ENCODE measurements around the gene QSOX2.

The QSOX2 gene

GRCh38 chr9:136255166-136255538, 9.5 kb upstream of the QSOX2 start:
- H3K4me3 ChIP-seq (ENCODE audit: low read length), result no peak overlapping the region
- no peak for TF ChIP-seq ZNF274 (IDR thresholded peaks at IDR 0.05; ENCODE audit: low read depth, low read length)

GRCh38 chr9:136254381-136255165, 9.0 kb upstream of the QSOX2 start:
- TF ChIP-seq ZNF274 (IDR thresholded peaks at IDR 0.05; ENCODE audit: low read depth, low read length), result no peak
- H3K4me3 ChIP-seq (ENCODE audit: low read length), result no peak overlapping the region

- no peak overlapping the region for H3K4me3 ChIP-seq (ENCODE audit: low read length)
- TF ChIP-seq ZNF274 (IDR thresholded peaks at IDR 0.05; ENCODE audit: low read depth, low read length), result no peak
Observed at GRCh38 chr9:136253246-136254130, 7.9 kb upstream of the QSOX2 start.

- no peak for TF ChIP-seq ZNF274 (IDR thresholded peaks at IDR 0.05; ENCODE audit: low read depth, low read length)
- no peak overlapping the region for H3K4me3 ChIP-seq (ENCODE audit: low read length)
Observed at GRCh38 chr9:136252846-136253245, 7.2 kb upstream of the QSOX2 start.

- no peak overlapping the region for H3K4me3 ChIP-seq (ENCODE audit: low read length)
- TF ChIP-seq ZNF274 (IDR thresholded peaks at IDR 0.05; ENCODE audit: low read depth, low read length), result no peak
Observed at GRCh38 chr9:136252281-136252680, 6.7 kb upstream of the QSOX2 start.

GRCh38 chr9:136251264-136252115, 5.9 kb upstream of the QSOX2 start:
- no peak for TF ChIP-seq ZNF274 (IDR thresholded peaks at IDR 0.05; ENCODE audit: low read depth, low read length)
- H3K4me3 ChIP-seq (ENCODE audit: low read length), result no peak overlapping the region

- no peak overlapping the region for H3K4me3 ChIP-seq (ENCODE audit: low read length)
- no peak for TF ChIP-seq ZNF274 (IDR thresholded peaks at IDR 0.05; ENCODE audit: low read depth, low read length)
Observed at GRCh38 chr9:136250676-136251075, 5.1 kb upstream of the QSOX2 start.

GRCh38 chr9:136249877-136250559, 4.4 kb upstream of the QSOX2 start:
- H3K4me3 ChIP-seq (ENCODE audit: low read length), result no peak overlapping the region
- no peak for TF ChIP-seq ZNF274 (IDR thresholded peaks at IDR 0.05; ENCODE audit: low read depth, low read length)

- H3K4me3 ChIP-seq (ENCODE audit: low read length), result no peak overlapping the region
- TF ChIP-seq ZNF274 (IDR thresholded peaks at IDR 0.05; ENCODE audit: low read depth, low read length), result no peak
Observed at GRCh38 chr9:136248951-136249876, 3.6 kb upstream of the QSOX2 start.

- no peak for TF ChIP-seq ZNF274 (IDR thresholded peaks at IDR 0.05; ENCODE audit: low read depth, low read length)
Observed at GRCh38 chr9:136247947-136248637, 2.5 kb upstream of the QSOX2 start.

GRCh38 chr9:136247551-136247916, 1.9 kb upstream of the QSOX2 start:
- TF ChIP-seq ZNF274 (IDR thresholded peaks at IDR 0.05; ENCODE audit: low read depth, low read length), result no peak
- H3K4me3 ChIP-seq (ENCODE audit: low read length), result no peak overlapping the region

More at GRCh38 chr9:136247947-136248637, 2.5 kb upstream of the QSOX2 start:
- H3K4me3 ChIP-seq (ENCODE audit: low read length), result no peak overlapping the region

Data from GM08714 (cell line).